ENCODE data around the gene GRIK1.

DNA sequence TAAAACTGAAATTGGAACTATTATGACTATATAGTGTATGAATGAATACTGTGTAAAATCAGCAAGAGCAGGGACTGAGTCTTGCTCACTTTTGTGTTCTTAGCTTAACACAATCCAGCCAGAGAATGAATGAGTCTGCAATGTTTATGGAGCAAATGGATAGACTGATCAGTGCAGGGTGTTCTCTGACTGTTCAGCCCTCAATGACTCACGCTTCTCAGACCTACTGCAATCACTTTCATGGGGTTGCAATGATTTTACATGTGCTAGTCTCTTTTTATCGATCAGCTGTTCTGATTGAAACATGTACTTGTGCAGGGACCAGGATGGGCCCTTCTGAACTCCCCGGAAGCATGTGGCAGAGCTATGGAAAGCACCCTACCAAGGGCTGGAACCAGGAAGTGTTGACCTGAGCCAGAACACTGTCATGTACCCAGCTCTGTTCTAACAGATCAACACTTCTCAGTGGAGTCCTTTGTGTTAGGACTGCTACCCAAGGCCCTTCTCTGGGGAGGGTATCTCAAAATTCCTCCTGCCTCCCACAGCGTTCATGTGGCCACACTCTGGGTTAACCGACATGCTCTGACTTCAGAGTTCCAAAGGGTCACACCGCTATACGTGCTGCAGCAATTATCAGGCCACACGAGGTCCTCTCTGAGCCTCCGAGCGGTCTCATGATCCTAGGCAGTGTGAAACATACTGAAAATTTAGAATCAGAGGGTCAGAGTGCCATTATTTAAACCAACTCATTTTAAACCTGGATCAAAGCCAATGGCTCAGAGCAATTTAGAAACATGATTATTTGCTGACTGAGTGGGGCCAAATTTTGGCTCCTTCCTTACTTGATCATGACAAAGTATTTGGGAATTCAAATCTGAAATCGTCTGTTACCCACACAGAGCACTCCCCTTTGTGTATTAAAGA is 35.2 kb downstream of the GRIK1 start:
- TF ChIP-seq EZH2 (IDR thresholded peaks at IDR 0.05; ENCODE audit: borderline replicate concordance, low read depth, low read length, severe bottlenecking): no peak
- TF ChIP-seq, protein P1, sequence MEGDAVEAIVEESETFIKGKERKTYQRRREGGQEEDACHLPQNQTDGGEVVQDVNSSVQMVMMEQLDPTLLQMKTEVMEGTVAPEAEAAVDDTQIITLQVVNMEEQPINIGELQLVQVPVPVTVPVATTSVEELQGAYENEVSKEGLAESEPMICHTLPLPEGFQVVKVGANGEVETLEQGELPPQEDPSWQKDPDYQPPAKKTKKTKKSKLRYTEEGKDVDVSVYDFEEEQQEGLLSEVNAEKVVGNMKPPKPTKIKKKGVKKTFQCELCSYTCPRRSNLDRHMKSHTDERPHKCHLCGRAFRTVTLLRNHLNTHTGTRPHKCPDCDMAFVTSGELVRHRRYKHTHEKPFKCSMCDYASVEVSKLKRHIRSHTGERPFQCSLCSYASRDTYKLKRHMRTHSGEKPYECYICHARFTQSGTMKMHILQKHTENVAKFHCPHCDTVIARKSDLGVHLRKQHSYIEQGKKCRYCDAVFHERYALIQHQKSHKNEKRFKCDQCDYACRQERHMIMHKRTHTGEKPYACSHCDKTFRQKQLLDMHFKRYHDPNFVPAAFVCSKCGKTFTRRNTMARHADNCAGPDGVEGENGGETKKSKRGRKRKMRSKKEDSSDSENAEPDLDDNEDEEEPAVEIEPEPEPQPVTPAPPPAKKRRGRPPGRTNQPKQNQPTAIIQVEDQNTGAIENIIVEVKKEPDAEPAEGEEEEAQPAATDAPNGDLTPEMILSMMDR (IDR thresholded peaks at IDR 0.05; ENCODE audit: borderline replicate concordance, extremely low read depth, low read length, poor library complexity, severe bottlenecking): no peak
